Activated CD4-positive, alpha-beta T cell treated with anti-CD3 and anti-CD28 coated beads, Interleukin-2, amount 10 ng/mL, durations not matched to agents 24 days and 14 days (primary cell): ENCODE measurements around the gene OR2T2. TPM values are rescaled to one million over a fixed set of nuclear protein-coding genes. Genes with fewer than 3 reads are reported as not detected.
"Not testable (repeated sequence)": the region's sequence is repeated elsewhere in the genome, so short reads cannot be mapped to it uniquely, and the experiment has no call there.

Source experiments
- DNase-seq: peaks from one replicate; pipeline ENCODE4 v3.0.0; 2022
- H3K27ac Mint-ChIP-seq: one replicate; pipeline ENCODE4 v1.8.0; 2022; ENCODE audit warnings: mild to moderate bottlenecking, mixed read lengths
- H3K27me3 Mint-ChIP-seq: one replicate; pipeline ENCODE4 v1.8.0; 2022; ENCODE audit warnings: mixed read lengths
- H3K36me3 Mint-ChIP-seq: one replicate; pipeline ENCODE4 v1.8.0; 2022; ENCODE audit warnings: low read depth, mild to moderate bottlenecking, mixed read lengths
- H3K4me1 Mint-ChIP-seq: one replicate; pipeline ENCODE4 v1.8.0; 2021; ENCODE audit warnings: mixed read lengths
- H3K4me3 Mint-ChIP-seq: one replicate; pipeline ENCODE4 v1.8.0; 2022; ENCODE audit warnings: mild to moderate bottlenecking, moderate library complexity, mixed read lengths
- H3K9me3 Mint-ChIP-seq: one replicate; pipeline ENCODE4 v1.8.0; 2021; ENCODE audit warnings: mixed read lengths
- intact Hi-C: fragments of 100-400 bp; cut with micrococcal nuclease; formaldehyde crosslinking; loops from one replicate; pipeline ENCODE4 v1.15.1; 2023
- total RNA-seq: library from RNA; stranded (reverse); gene quantifications from 2 replicates; pipeline ENCODE4 v1.2.3, GENCODE V29; 2022

The OR2T2 gene
- total RNA-seq, 1 donor from 2014 or later: not detected

DNA sequence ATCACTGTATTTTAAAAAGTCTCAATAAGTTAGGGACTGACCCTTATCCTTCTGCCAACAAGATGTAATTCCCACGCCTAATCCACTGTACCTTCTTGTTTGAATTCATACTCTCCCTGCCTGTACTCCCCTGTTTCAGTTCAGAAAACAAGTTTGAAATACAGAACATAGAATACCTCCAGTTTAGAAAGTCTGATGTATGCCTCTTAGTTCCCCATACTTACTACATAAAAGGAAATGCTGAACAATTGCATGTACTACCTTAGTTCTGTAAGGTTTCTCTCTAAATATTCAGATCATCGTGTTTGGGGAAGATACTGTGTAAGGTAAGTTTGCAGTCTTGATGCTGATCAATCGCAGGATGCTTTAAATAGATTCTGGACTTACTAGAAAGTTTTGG is 9.1 kb upstream of the OR2T2 start:
- H3K4me3 Mint-ChIP-seq, H3K27me3 Mint-ChIP-seq, H3K27ac Mint-ChIP-seq, H3K36me3 Mint-ChIP-seq, H3K9me3 Mint-ChIP-seq, H3K4me1 Mint-ChIP-seq, DNase-seq, intact Hi-C loops: not testable (repeated sequence)

DNA sequence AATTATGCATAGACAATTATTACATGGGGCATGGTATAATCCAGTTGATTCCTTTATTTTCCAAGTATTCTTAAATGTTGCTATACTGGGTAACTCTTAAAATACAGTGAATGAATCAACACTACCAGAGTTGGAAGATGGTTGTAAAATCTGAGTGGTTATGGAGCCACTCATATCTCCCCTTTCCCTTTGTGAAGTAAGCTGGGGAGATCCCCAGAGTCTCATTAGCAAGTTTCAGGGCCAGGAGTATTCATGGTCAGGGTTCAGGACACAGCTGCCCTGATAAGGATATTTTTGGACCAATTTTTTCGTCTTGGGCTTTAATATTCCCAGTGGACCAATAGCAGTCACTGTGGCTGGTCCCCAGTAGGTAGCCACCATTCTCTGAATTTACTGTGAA is 6.8 kb upstream of the OR2T2 start:
- DNase-seq, H3K27me3 Mint-ChIP-seq, H3K4me1 Mint-ChIP-seq, H3K27ac Mint-ChIP-seq, H3K4me3 Mint-ChIP-seq, intact Hi-C loops, H3K36me3 Mint-ChIP-seq, H3K9me3 Mint-ChIP-seq: not testable (repeated sequence)

DNA sequence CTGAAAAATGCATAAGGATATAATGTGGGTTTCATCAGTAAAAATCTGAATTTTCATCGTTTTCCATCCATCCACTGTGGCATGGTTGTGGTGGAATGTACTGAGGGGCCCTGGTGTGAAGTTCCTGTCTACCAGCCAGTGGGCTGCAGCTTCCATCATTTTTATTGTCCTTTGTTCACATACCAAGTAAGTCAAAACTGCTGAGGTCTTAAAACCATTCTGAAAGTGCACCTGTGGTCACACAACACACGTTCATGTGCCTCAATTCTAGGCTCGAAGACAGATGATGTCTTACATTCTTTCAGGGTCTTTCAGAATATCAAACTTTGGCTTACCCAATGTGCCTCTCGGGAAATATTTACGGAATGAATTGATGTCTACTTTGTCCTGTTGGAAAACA is 6.2 kb upstream of the OR2T2 start:
- H3K27me3 Mint-ChIP-seq, H3K27ac Mint-ChIP-seq, H3K36me3 Mint-ChIP-seq, DNase-seq, intact Hi-C loops, H3K4me3 Mint-ChIP-seq, H3K4me1 Mint-ChIP-seq, H3K9me3 Mint-ChIP-seq: not testable (repeated sequence)

DNA sequence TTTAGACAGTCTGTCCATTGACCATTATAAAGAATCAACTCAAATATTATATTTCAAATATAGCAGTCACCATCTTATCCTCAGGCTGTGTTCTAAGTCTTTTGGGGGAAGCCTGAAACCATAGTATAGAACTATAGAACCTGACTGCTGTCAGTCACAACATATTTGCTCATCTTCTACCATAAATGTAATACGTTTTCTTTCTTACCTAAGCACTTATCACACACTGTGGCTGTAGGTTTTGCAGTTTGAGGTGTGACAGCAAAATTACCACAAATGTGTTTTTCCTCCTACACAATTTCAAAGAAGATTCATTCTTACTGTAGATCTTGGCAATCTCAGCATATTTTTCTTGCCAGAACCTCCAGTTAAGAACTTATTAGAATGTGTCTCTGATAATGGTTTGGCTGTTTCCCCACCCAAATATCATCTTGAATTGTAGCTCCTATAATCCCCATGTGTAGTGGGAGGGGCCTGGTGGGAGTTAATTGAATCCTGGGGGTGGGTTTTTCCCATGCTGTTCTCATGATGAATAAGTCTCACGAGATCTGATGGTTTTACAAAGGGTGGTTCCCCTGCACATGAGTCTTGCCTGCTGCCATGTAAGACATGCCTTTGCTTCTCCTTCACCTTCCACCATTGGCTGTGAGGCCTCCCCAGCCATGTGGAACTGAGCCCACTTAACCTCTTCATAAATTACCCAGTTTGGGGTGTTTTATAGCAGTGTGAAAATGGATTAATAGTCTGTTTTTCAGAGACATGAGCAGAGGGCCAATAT is 2.7 kb upstream of the OR2T2 start:
- DNase-seq, H3K27me3 Mint-ChIP-seq, intact Hi-C loops, H3K4me3 Mint-ChIP-seq, H3K9me3 Mint-ChIP-seq, H3K4me1 Mint-ChIP-seq, H3K27ac Mint-ChIP-seq, H3K36me3 Mint-ChIP-seq: not testable (repeated sequence)

DNA sequence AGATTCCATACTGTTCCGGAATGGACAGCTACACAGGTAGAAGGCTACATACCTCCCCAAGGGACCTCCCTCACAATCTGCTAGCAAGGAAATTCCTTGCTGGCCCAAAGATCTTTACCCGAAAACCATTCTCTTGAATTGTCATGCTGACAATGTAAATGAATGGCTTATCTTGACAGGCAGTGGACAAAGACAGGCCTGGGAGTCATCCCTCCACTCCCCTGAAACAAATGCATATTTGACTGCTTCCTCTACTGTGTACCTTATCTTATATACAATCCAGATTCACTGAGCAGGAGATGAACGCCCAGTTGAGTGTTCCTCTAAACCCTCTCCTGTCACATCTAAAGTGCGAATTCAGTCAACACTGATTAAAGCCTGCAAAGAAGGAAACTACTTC is 834 bp upstream of the OR2T2 start:
- H3K36me3 Mint-ChIP-seq, H3K27ac Mint-ChIP-seq, H3K4me1 Mint-ChIP-seq, H3K9me3 Mint-ChIP-seq, intact Hi-C loops, H3K27me3 Mint-ChIP-seq, DNase-seq, H3K4me3 Mint-ChIP-seq: not testable (repeated sequence)

DNA sequence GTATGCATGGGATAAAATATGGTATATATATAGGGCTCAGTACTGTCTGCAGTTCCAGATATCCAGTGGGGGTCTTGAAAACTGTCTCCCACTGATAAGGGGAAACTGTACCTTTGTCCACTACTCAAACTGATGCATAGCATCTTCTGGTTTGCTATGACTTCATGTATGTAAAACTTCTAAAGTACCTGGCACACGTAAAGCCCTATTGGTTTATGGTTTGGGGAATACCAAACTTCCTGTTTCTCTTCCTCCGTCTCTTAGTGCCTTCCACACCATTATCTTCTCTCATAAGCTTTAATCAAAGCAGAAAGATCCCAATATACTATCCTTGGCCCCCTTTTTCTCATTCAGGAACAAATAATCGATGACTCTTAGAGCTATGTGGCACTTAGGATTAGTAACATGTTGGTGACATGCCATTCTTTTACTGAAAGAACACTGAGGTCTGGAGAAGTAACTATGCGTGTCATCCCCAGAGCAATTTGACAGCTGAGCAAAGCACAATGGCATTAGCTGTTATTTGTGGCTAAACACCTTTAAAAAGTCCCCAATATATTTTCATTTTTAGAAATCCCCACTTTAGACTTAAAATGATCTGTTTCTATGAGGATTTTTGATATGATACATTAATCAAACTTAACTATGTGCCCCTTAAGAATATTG is 3.1 kb downstream of the OR2T2 start:
- H3K9me3 Mint-ChIP-seq, H3K4me3 Mint-ChIP-seq, H3K27ac Mint-ChIP-seq, H3K27me3 Mint-ChIP-seq, DNase-seq, H3K36me3 Mint-ChIP-seq, intact Hi-C loops, H3K4me1 Mint-ChIP-seq: not testable (repeated sequence)

DNA sequence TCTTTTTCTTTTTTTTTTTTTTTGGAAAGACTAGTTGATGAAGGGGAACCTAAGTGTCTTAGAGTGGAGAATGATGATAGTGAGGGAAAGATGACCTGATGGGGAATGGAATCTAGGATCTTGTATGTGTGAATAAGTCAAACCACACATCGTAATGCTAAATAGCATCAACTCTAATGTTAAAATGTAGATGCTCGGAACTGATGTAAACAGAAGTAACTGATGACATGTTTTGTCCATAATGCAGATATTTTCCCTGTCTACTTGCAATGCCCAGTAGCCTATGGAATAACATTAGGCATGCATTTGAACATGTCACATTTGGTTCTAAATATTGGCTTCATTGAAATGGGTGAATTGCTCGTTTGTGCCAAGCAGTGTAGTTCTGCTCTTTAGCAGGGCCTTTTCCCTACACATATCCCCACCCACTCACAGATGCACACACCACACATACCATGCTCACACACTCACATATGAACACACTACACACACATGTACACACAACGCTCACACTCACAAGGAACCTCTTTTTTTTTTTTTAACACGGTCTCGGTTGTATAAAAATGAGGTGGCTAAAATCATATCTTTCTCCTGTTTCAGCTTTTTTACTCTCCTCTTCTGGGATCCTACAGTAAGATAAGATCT is 4.5 kb downstream of the OR2T2 start:
- H3K4me1 Mint-ChIP-seq: not testable (repeated sequence)

DNA sequence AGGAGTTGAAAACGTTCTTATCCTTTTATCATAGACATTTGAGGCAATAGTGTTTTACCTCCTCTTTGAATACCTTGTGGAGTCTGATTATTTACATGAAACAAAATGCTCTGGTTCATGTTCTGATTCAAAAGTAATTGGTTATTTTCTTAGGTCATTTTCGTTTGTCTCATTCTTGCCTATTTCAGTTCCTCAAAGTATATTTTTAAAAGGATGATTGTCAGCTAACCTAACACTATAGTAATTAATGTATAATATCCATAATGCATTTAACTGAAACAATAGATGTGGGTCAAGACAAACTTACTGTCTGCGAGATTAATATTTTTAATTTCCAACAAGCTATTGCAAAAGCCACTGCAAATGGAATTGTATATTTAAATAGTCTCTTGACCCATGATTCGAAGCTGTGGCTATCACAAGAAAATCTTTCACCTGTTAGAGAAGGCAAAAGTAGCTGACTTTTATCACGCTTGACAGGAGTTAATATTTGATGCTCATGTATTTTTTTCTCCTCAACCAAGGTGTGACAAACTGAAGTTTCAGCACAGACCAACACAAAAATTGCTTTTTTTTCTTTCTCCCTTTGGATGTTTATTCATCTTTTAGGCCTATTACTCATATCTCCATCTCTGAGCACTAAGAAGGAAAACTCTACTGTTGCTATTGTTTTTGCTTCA is 5.2 kb downstream of the OR2T2 start:
- DNase-seq, H3K9me3 Mint-ChIP-seq, H3K27ac Mint-ChIP-seq, H3K36me3 Mint-ChIP-seq, H3K4me3 Mint-ChIP-seq, H3K4me1 Mint-ChIP-seq, H3K27me3 Mint-ChIP-seq, intact Hi-C loops: not testable (repeated sequence)

More for the DNA sequence above, 4.5 kb downstream of the OR2T2 start:
- H3K9me3 Mint-ChIP-seq, H3K27ac Mint-ChIP-seq, intact Hi-C loops, H3K27me3 Mint-ChIP-seq, H3K4me3 Mint-ChIP-seq, DNase-seq, H3K36me3 Mint-ChIP-seq: not testable (repeated sequence)

DNA sequence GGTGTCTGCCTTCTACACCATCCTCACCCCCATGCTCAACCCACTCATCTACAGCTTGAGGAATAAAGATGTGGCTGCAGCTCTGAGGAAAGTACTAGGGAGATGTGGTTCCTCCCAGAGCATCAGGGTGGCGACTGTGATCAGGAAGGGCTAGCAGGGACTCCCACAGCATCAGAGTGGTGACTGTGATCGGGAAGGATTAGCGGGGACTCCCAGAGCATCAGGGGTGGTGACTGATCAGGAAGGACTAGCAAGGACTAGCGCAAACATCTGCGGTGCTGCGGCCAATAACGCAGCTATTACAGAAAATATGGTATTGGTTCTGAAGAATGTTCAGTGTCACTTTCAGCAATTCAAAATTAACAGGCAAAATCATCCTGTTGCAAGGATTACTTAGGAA is 8.2 kb downstream of the OR2T2 start:
- intact Hi-C loops, H3K27me3 Mint-ChIP-seq, H3K4me3 Mint-ChIP-seq, DNase-seq, H3K9me3 Mint-ChIP-seq, H3K36me3 Mint-ChIP-seq, H3K4me1 Mint-ChIP-seq, H3K27ac Mint-ChIP-seq: not testable (repeated sequence)

DNA sequence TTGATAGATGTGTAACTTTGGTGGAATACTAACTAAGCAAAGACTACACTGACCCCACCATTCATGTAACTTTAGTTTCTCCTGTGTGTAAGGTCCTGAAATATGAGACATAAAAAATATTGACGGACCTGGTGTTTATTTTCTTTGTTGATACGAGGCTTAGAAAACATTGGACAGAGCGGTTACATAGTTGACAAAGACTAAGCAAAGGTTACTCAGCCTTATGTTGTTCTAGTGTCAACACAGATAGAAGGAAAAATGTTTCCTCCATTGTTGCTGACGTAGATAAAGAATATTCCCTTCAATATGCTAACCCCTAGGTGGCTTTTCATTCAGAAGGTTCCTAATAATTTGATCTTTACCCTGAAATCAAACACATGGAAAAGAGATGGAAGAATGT is 9.6 kb downstream of the OR2T2 start:
- H3K27ac Mint-ChIP-seq, DNase-seq, H3K36me3 Mint-ChIP-seq, H3K9me3 Mint-ChIP-seq, H3K4me3 Mint-ChIP-seq, intact Hi-C loops, H3K4me1 Mint-ChIP-seq, H3K27me3 Mint-ChIP-seq: not testable (repeated sequence)

DNA sequence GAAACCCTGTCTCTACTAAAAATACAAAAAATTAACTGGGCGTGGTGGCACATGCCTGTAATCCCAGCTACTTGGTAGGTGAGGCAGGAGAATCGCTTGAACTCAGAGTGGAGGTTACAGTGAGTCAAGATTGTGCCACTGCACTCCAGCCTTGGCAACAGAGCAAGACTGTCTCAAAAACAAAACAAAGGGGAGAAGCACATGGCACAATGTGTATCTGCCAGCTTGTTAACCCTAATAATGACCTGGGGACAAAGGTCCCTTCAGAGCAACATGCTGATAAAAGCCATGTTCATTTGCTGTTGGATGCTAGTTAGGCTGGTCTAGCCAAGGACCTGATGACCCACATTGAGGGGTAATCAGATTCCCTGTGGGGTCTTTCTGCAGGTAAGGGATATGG is 11.2 kb downstream of the OR2T2 start:
- H3K9me3 Mint-ChIP-seq, H3K4me1 Mint-ChIP-seq, DNase-seq, H3K27me3 Mint-ChIP-seq, H3K27ac Mint-ChIP-seq, H3K36me3 Mint-ChIP-seq, intact Hi-C loops, H3K4me3 Mint-ChIP-seq: not testable (repeated sequence)

DNA sequence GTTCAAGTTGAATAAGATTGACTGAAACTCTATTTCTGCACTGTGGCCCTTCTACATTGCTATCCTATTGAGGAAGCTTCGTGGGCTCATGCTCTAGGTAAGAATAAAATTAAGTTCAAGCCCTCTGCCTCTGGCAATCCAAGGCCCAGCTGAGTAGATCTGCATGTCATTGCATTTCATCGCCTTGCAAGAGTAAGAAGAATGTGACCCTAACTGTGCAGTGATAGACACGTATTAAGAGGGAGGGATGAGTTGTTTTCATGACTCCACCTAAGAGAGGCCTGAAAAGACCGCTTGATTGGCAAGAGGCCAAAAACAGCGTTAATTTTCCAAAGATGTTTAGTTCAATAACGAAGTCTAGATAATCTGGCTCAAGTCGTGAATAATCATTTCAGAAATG is 13.7 kb downstream of the OR2T2 start:
- H3K4me1 Mint-ChIP-seq, H3K4me3 Mint-ChIP-seq, H3K27ac Mint-ChIP-seq, H3K36me3 Mint-ChIP-seq, H3K27me3 Mint-ChIP-seq, intact Hi-C loops, DNase-seq: not testable (repeated sequence)
- peaks cover 14% of the 10 kb centered on the region for H3K9me3 Mint-ChIP-seq

DNA sequence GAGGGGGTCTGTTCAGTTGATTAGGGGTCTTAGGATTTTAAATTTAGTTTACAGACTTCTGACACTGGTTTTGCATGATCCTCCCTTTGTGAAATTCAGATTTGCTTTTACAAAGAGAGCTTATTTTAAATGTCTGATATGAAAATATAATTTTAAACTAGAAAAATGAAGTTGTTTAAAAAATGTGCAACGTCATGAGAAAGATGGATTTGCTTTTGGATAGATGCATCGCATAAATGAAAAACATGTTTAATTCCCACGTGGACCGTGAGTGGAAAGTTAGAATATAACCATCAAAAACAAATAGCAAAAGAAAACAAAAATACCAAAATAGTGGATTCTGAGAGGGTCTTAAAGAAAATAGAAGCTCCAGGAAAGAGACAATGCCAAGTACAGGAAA is 25.7 kb downstream of the OR2T2 start:
- no peak for DNase-seq
- intact Hi-C loops: no loop called here
- H3K4me3 Mint-ChIP-seq: no peak overlapping the region
- peaks cover 12% of the 10 kb centered on the region for H3K27me3 Mint-ChIP-seq
- H3K27ac Mint-ChIP-seq: no peak overlapping the region
- peaks cover 6% of the 10 kb centered on the region for H3K9me3 Mint-ChIP-seq
- H3K36me3 Mint-ChIP-seq: no peaks in the 10 kb centered on the region
- peaks cover 2% of the 10 kb centered on the region for H3K4me1 Mint-ChIP-seq

DNA sequence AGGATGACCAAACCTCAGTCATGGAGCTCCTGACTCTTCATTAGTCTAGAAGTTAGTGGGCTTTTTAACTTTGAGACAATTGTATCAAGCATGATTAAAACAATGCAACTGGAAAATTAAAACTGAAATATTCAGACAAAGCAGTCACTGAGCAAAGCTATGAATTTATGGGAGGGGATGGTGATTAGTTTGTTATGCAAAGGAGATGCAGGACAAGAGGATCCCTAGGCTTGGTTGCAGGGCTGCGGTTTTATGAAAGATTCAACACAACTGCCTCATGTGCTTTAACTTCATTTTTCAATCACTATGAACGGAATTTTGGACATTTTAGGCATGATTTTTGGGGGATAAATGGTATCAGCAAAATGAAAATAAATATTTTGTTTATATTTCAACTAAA is 26.7 kb downstream of the OR2T2 start:
- H3K36me3 Mint-ChIP-seq, H3K4me1 Mint-ChIP-seq, intact Hi-C loops, H3K27ac Mint-ChIP-seq, DNase-seq, H3K4me3 Mint-ChIP-seq, H3K9me3 Mint-ChIP-seq: not testable (repeated sequence)
- peaks cover 15% of the 10 kb centered on the region for H3K27me3 Mint-ChIP-seq
